AG04449 (cell line): Measurements from ENCODE around the gene TSPAN14.
A peak's percentile ranks its signal among the peaks of the same experiment; 100 is the strongest.

Source experiments
- CTCF ChIA-PET: fragments of 350-600 bp; formaldehyde crosslinking; extraction: SDS; loops from one replicate; lab custom pipeline; 2021; ENCODE audit warnings: antibody characterized with exemption; lab: Yijun Ruan, JAX
- POLR2A ChIA-PET: fragments of 400-600, 350-600 bp; formaldehyde crosslinking; extraction: SDS; loops from one replicate; lab custom pipeline; 2020; ENCODE audit warnings: antibody characterized with exemption, inconsistent platforms; lab: Yijun Ruan, JAX
- DNase-seq: peaks from one replicate; pipeline ENCODE4 v3.0.0-alpha.2; 2010; ENCODE audit warnings: low read depth, low spot score
- H3K4me3 ChIP-seq: 2 replicates; pipeline ENCODE4 v1.5.1; 2011; ENCODE audit warnings: low read depth, mild to moderate bottlenecking, control low read depth, low read length
- CTCF ChIP-seq: IDR thresholded peaks from one replicate; pipeline ENCODE4 v1.5.1; 2011; ENCODE audit warnings: mild to moderate bottlenecking, moderate library complexity, low read length, control low read depth, inconsistent platforms; ENCODE audit not compliant: insufficient read depth; ENCODE audit errors: missing control alignments

The TSPAN14 gene

GRCh38 chr10:80408242-80409101, 45.6 kb upstream of the TSPAN14 start, which contains the start of gene PRXL2A:
PRXL2A (plus strand) TSS chr10:80408551; CDS start chr10:80420468, 11,917 bp downstream.
- ChIA-PET CTCF (interaction anchor here (1.2 kb wide), 1 partner anchor 97 kb away, joined by 3 read pairs; no protein-coding TSS in a partner anchor), POLR2A (no interaction called here)
- DNase-seq = no peak

DNA sequence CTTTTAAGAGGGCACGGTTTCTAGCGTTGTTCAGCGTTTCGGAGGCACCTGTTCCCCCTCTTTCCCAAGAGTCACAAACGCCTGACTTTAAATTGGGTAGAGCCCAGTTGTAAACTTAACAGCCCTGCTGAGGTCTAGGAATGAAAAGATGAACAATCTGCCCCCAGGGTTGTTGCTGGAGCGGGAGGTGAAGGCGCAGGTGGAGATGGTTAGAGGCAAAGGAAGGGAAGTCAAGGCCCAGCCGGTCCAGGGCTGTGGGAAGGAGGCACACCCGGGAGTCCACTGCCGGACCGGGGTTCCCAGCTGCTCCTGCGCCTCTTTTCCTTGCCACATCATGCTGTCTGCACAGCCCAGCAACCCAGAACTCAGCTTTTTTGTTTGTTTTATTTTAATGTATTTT, 45.0 kb upstream of the TSPAN14 start:
- peak overlapping the region; percentile 52 for H3K4me3 ChIP-seq
- no peak for DNase-seq
- no peak for TF ChIP-seq CTCF
- ChIA-PET CTCF (interaction anchor here (2.0 kb wide), 1 partner anchor 96 kb away, joined by 5 read pairs; no protein-coding TSS in a partner anchor), POLR2A (no interaction called here)

More at GRCh38 chr10:80408242-80409101, 45.6 kb upstream of the TSPAN14 start, which contains the start of gene PRXL2A:
- no peak for TF ChIP-seq CTCF
- peak within 1 kb of the TSS; percentile 52 for H3K4me3 ChIP-seq

DNA sequence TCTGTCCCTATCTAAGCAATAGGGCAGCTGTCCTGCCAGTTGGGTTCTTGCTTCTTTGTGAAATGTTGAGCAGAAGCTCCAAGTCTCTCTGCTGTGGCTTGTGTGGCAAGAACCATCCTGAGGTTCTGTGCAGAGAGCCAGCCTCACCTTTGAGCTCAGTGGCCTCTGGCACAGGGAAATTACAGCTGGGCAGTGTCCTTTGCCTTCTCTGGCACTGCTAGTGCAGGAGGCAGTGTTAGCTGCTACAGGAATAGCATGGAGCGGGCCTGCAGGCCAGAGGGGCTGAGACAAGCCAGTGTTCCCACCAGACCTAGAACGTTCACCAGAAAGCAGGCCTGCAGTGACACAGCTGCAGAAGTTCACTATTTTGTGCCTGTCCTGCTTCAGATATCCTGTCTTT, 44.0 kb upstream of the TSPAN14 start:
- POLR2A ChIA-PET = no interaction called here
- CTCF ChIA-PET = interaction anchor here (2.0 kb wide), 1 partner anchor 95 kb away, joined by 5 read pairs; no protein-coding TSS in a partner anchor
- no peak overlapping the region for H3K4me3 ChIP-seq
- TF ChIP-seq CTCF = no peak
- no peak for DNase-seq

GRCh38 chr10:80410578-80411145, 43.4 kb upstream of the TSPAN14 start:
- DNase-seq = no peak

DNA sequence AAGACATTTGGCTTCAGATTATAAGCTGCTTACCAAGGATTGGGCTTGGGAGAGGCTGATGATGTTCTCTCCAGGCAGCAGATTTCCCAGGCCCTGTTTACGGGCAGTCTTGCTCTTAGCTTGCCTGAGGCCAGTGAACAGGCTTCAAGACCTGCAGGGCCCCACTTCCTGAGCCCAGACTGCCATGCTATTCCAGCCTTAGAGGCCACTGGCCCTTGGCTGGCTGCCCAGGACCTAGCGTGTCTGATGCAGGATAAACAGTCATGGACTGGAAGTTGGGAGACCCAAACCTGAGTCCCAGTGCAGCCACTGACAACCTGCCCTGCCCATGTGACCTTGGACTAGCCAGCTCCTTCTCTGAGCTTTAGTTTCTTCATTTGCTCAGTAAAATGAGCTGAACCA, 42.8 kb upstream of the TSPAN14 start:
- ChIA-PET POLR2A (no interaction called here), CTCF (interaction anchor here (2.0 kb wide), 1 partner anchor 94 kb away, joined by 5 read pairs; no protein-coding TSS in a partner anchor)
- H3K4me3 ChIP-seq = no peak overlapping the region
- no peak for TF ChIP-seq CTCF
- no peak for DNase-seq

More at GRCh38 chr10:80410578-80411145, 43.4 kb upstream of the TSPAN14 start:
- no peak for TF ChIP-seq CTCF
- POLR2A ChIA-PET = no interaction called here
- no peak overlapping the region for H3K4me3 ChIP-seq
- CTCF ChIA-PET = interaction anchor here (2.0 kb wide), 1 partner anchor 94 kb away, joined by 5 read pairs; no protein-coding TSS in a partner anchor
